GM12872 (cell line): ENCODE measurements around the gene ZNF516.

Source experiments
- TF ChIP-seq, protein P1 (sequence below): IDR thresholded peaks from 3 replicates; pipeline ENCODE4 v1.5.1; 2011; ENCODE audit warnings: low read depth, mild to moderate bottlenecking, low read length, moderate library complexity; ENCODE audit not compliant: insufficient read depth

The ZNF516 gene

DNA sequence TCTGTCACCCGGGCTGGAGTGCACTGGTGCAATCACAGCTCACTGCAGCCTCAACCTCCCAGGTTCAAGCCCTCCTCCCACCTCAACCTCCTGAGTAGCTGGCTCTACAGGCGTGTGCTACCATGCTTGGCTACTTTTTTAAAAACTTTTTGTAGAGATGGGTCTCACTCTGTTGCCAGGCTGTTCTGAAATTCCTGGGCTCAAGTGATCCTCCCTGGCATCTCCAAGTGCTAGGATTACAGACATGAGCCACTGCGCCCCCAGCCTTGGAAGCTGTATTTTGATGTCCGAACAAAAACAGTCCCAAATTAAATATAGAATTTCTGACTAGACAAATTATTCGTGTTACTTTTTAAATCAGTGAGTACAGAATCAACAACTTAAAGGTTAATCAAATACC is 97.4 kb downstream of the ZNF516 start:
- TF ChIP-seq, protein P1, sequence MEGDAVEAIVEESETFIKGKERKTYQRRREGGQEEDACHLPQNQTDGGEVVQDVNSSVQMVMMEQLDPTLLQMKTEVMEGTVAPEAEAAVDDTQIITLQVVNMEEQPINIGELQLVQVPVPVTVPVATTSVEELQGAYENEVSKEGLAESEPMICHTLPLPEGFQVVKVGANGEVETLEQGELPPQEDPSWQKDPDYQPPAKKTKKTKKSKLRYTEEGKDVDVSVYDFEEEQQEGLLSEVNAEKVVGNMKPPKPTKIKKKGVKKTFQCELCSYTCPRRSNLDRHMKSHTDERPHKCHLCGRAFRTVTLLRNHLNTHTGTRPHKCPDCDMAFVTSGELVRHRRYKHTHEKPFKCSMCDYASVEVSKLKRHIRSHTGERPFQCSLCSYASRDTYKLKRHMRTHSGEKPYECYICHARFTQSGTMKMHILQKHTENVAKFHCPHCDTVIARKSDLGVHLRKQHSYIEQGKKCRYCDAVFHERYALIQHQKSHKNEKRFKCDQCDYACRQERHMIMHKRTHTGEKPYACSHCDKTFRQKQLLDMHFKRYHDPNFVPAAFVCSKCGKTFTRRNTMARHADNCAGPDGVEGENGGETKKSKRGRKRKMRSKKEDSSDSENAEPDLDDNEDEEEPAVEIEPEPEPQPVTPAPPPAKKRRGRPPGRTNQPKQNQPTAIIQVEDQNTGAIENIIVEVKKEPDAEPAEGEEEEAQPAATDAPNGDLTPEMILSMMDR, result no peak

DNA sequence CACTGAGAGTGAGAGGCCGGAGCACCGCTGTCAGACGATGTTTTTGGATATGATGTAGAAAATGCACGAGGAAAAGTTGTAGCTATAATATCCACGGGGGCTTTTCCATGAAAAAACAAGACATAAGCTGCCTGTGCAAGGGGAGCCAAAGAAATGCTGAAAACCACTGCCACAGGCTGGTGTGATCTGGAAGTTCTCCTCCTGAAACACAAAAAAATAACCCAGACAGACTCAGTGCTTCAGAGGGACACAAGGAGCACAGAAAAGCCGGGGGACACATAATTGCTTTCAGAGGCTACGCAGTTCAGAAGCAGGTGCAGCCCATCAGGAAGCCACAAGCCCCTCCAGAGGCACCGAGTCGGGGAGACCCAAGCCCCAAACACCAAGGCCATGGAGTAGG is 98.2 kb downstream of the ZNF516 start:
- TF ChIP-seq, protein P1, result no peak

DNA sequence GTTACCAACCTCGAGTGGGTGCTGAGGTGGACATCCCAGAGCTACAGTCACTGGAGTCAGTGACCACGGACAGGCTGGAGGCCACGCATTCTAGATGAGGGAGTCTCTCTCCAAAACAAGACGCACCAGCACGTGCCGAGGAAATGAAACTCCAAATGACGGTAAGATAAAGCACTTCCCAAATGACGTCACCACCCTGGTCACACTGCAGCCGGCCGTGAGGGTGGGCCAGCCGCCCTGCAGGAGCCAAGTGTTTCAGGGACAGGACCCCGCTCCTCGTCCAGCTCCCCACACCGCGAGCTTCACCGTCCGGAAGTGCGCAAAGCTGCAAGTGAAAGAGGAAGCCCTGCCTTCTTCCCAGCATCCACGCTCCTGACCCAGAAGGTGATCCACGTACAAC is 99.4 kb downstream of the ZNF516 start:
- TF ChIP-seq, protein P1, result no peak

DNA sequence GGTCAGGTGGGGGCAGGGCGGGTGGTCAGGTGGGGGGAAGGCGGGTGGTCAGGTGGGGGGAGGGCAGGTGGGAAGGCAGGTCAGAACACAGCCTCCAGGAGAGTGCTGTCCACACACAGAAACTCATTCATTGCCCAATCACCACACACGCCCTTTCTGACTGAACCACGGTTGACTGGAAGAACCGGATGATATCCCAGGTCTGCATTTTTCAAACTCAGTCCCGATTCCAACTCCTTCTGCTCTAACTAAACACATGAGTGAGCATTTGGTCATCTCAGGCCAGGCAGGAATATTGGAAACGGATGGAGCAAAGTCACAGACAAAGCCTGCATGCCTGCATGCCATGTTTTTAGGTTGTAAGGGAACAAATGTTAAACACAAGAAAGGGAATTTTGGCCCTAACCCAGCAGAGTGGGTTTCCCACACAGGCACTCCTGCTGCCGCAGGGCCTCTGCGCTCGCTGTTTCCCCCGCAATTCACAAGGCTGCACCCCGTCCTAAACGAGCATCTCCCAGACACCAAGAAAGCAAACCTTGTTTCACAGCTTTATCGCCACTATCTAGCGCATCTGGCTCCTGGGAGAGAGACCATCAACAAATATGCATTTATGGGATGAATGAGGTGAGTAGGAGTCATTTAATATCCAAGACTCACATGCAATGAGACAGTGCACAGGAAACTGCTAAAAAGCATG is 100.1 kb downstream of the ZNF516 start:
- TF ChIP-seq, protein P1, result no peak

DNA sequence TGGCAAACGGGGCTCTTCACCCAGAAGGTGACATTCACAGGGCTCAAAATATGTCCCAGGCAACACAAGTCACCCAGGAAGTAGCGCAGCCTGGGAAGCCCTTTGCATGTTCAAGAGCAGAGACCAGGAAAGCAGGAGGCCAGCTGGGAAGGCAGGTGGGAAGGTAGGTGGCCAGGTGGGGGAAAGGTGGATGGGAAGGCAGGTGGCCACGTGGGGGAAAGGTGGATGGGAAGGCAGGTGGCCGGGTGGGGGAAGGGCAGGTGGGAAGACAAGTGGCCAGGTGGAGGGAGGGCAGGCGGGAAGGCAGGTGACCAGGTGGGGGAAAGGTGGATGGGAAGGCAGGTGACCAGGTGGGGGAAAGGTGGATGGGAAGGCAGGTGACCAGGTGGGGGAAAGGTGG is 102.7 kb downstream of the ZNF516 start:
- TF ChIP-seq, protein P1, result no peak

DNA sequence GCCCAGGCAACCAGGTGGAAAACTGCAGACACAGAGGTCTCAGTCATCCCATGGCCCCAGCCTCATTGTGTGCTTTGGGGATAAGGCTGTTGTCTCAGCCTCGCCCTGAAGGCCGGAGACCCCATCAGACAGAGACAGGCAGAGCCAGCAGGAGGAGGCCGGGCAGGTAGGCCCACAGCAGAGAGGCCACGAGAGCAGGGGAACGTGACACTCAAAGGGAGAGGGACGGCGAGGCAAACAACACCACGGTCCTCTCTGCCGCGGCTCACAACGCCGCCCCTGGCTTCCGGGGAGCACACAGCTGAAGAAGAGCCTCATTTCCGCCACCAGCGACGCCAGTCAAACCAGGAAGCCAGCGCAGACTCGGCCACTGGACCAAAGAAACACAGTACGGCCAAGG is 103.3 kb downstream of the ZNF516 start:
- TF ChIP-seq, protein P1, result no peak

DNA sequence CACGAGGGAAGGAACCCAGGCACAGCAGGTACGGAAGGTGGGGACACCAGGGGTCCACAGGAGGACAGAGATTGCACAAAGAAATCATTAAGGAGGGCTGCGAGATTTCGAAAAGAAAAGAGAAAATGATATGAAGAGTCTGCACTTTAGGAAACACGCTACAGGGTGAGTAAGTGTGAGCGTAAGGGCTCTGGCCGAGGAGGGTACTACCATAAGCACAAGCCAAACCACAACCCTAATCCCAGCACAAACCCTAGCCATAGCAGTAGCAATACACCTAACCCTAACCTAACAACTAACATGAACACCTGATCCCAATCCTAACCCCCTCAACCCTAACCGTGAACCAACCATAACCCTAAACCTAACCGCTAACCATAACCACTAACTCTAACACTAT is 104.0 kb downstream of the ZNF516 start:
- TF ChIP-seq, protein P1, result no peak
